Nephron (organoid): ENCODE data around the gene UNC79.
"Not testable (repeated sequence)": the region's sequence is repeated elsewhere in the genome, so short reads cannot be mapped to it uniquely, and the experiment has no call there.

Source experiments
- H3K27ac Mint-ChIP-seq, 3 experiments: 2 replicates each; pipeline ENCODE4 v1.8.0; 2020; ENCODE audit warnings: mixed read lengths in 3 of 3, mild to moderate bottlenecking in 2 of 3, moderate library complexity in 1 of 3
- H3K27me3 Mint-ChIP-seq: 2 replicates; pipeline ENCODE4 v1.8.0; 2021; ENCODE audit warnings: low read depth, mild to moderate bottlenecking, moderate library complexity, mixed read lengths
- H3K36me3 Mint-ChIP-seq: 2 replicates; pipeline ENCODE4 v1.8.0; 2020; ENCODE audit warnings: low read depth, mixed read lengths
- H3K4me1 Mint-ChIP-seq: 2 replicates; pipeline ENCODE4 v1.8.0; 2020; ENCODE audit warnings: mixed read lengths
- H3K4me3 Mint-ChIP-seq, 3 experiments: 2 replicates each; pipeline ENCODE4 v1.8.0; 2020; ENCODE audit warnings: mild to moderate bottlenecking in 3 of 3, mixed read lengths in 3 of 3, moderate library complexity in 2 of 3
- H3K9me3 Mint-ChIP-seq: 2 replicates; pipeline ENCODE4 v1.8.0; 2020; ENCODE audit warnings: mixed read lengths
- CTCF ChIP-seq, 3 experiments: fragments of 200-600 bp; sonication (generic); IDR thresholded peaks; one replicate each; pipeline ENCODE4 v1.5.0; 2021; ENCODE audit warnings: antibody characterized with exemption in 3 of 3; ENCODE audit not compliant: unreplicated experiment in 3 of 3

UNC79 gene

GRCh38 chr14:93496856-93497741, 66.4 kb downstream of the UNC79 start:
- Mint-ChIP-seq H3K27me3 (no peaks in the 10 kb centered on the region), H3K9me3 (no peaks in the 10 kb centered on the region), H3K4me3 (no peak overlapping the region), H3K27ac (no peak overlapping the region), H3K36me3 (no peaks in the 10 kb centered on the region), H3K4me1 (no peaks in the 10 kb centered on the region)
- no peak for TF ChIP-seq CTCF (IDR thresholded peaks at IDR 0.05; ENCODE audit: unreplicated experiment in 3 of 3)

GRCh38 chr14:93510056-93510455, 79.3 kb downstream of the UNC79 start:
- no peak overlapping the region for H3K27ac Mint-ChIP-seq
- H3K9me3 Mint-ChIP-seq = peaks cover 8% of the 10 kb centered on the region
- no peak overlapping the region for H3K4me3 Mint-ChIP-seq
- no peaks in the 10 kb centered on the region for H3K27me3 Mint-ChIP-seq
- TF ChIP-seq CTCF (IDR thresholded peaks at IDR 0.05; ENCODE audit: unreplicated experiment in 3 of 3) = no peak
- no peaks in the 10 kb centered on the region for H3K36me3 Mint-ChIP-seq
- H3K4me1 Mint-ChIP-seq = no peaks in the 10 kb centered on the region

- Mint-ChIP-seq H3K27ac (no peak overlapping the region), H3K36me3 (no peaks in the 10 kb centered on the region), H3K4me3 (no peak overlapping the region), H3K27me3 (no peaks in the 10 kb centered on the region), H3K4me1 (no peaks in the 10 kb centered on the region), H3K9me3 (peaks cover 3% of the 10 kb centered on the region)
- TF ChIP-seq CTCF (IDR thresholded peaks at IDR 0.05; ENCODE audit: unreplicated experiment in 3 of 3) = no peak
Observed at GRCh38 chr14:93511001-93511400, 80.3 kb downstream of the UNC79 start.

GRCh38 chr14:93520053-93520607, 89.4 kb downstream of the UNC79 start:
- H3K9me3 Mint-ChIP-seq = peaks cover 49% of the 10 kb centered on the region
- H3K4me3 Mint-ChIP-seq = no peak overlapping the region
- H3K36me3 Mint-ChIP-seq = peaks cover 9% of the 10 kb centered on the region
- no peaks in the 10 kb centered on the region for H3K4me1 Mint-ChIP-seq
- no peak overlapping the region for H3K27ac Mint-ChIP-seq
- H3K27me3 Mint-ChIP-seq = no peaks in the 10 kb centered on the region
- TF ChIP-seq CTCF (IDR thresholded peaks at IDR 0.05; ENCODE audit: unreplicated experiment in 3 of 3) = no peak

GRCh38 chr14:93522221-93522620, 91.5 kb downstream of the UNC79 start:
- Mint-ChIP-seq H3K9me3 (peaks cover 47% of the 10 kb centered on the region), H3K4me1 (peaks cover 14% of the 10 kb centered on the region), H3K27me3 (no peaks in the 10 kb centered on the region), H3K4me3 (no peak overlapping the region), H3K36me3 (peaks cover 9% of the 10 kb centered on the region), H3K27ac (no peak overlapping the region)
- TF ChIP-seq CTCF (IDR thresholded peaks at IDR 0.05; ENCODE audit: unreplicated experiment in 3 of 3) = no peak

GRCh38 chr14:93525216-93525615, 94.5 kb downstream of the UNC79 start:
- peaks cover 20% of the 10 kb centered on the region for H3K9me3 Mint-ChIP-seq
- H3K4me1 Mint-ChIP-seq = peaks cover 34% of the 10 kb centered on the region
- peak overlapping the region in 2 of 3 experiments; percentile 58 to 78 for H3K27ac Mint-ChIP-seq
- not testable (repeated sequence) for H3K27me3 Mint-ChIP-seq, H3K36me3 Mint-ChIP-seq, H3K4me3 Mint-ChIP-seq
